GM10847 (cell line): ENCODE measurements around the gene GSK3B.

Source experiments
- POLR2A ChIP-seq: IDR thresholded peaks from 2 replicates; pipeline ENCODE4 v1.6.1; 2011; ENCODE audit not compliant: insufficient read length; ENCODE audit errors: extremely low read depth

Gene GSK3B

DNA sequence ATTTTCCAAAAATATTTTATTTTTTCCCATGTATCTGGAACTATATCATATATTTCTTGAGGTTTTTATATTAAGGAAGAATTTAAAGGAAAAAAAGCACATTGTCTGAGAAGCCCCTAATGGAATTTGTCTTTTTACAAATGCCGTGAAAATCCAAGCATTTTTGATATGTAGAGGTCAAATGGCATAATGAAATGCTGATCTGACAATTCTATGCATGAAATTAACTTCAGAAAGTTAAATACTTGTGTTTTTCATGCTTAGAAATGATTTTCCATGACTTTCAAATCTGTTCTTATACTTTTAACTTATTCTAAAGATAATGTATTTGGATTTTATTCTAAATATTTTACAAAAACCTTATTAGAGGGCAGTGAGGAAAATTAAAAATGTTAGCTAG lies 193.1 kb downstream of the GSK3B start:
- TF ChIP-seq POLR2A = no peak

DNA sequence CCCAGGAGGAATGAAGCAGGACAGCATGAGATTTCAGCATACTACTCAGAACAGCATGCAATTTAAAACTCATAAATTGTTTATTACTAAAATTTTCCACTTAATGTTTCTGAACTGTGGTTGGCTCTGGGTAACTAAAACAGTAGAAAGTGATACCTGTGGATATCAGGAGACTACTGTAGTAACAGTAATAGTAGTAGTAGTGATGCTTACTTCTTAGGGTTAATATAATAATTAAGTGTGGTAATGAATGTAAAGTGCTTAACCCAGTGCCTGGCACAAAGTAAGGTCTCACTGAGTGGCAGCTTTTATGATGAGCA lies 195.1 kb downstream of the GSK3B start:
- TF ChIP-seq POLR2A = no peak

DNA sequence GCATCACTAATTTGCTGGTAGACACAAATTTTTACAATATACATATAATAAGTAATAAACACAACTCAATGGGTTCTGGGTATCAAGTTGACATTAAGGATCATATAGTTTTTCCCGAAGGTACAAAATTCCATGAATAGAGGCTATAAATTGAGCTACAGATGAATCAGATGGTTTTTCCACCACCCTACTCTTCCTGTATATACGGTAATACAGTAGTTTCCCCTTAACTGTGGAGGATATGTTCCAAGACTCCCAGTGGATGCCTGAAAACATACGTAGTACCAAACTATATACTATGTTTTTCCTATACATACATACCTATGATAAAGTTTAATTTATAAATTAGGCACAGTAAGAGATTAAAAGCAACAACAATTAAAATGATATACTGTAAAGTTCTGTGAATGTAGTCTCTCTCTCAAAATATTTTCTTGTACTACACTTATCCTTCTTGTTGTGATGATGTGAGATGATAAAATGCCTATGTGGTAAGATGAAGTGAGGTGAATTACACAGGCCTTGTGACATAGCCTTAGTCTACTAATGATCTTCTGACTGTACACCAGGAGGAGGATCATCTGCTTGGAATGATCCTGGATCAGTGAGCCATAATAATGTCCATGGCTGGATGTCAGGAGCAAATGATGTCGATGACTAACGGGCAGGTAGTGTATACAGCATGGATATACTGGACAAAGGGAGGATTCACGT lies 195.6 kb downstream of the GSK3B start:
- TF ChIP-seq POLR2A = no peak

DNA sequence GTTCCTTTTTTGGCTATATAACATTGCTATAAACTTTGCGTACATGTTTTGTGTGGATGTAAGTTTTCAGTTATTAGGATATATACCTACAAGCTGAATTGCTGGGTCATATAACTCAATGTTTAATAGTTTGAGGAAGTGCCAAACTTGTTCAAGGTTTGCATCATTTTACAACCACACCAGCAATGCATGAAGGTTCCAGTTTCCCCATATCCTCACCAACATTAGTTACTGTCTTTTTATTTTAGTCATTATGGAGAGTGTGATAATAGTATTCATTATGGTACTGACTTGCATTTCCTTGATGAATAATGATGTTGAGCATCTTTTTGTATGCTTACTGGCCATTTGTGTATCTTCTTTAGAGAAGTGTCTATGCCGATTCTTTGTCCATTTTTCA lies 200.1 kb downstream of the GSK3B start:
- no peak for TF ChIP-seq POLR2A

DNA sequence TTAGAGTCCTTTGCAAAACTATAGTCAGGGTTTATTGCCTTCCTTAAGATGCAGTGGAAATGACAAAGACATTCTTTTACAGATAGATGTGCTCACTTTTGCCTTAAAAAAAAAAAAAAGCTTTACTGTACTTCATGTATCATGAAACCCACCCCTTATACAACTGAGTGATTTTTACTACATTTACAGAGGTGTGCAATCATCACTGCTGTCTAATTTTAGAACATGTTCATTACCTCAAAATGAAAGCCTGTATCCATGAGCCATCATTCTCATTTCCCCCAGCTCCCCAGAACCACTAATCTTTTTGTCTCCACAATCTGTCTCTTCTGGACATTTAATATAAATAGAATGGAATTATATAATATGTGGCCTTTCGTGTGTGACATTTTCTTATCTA lies 200.5 kb downstream of the GSK3B start:
- TF ChIP-seq POLR2A = no peak

DNA sequence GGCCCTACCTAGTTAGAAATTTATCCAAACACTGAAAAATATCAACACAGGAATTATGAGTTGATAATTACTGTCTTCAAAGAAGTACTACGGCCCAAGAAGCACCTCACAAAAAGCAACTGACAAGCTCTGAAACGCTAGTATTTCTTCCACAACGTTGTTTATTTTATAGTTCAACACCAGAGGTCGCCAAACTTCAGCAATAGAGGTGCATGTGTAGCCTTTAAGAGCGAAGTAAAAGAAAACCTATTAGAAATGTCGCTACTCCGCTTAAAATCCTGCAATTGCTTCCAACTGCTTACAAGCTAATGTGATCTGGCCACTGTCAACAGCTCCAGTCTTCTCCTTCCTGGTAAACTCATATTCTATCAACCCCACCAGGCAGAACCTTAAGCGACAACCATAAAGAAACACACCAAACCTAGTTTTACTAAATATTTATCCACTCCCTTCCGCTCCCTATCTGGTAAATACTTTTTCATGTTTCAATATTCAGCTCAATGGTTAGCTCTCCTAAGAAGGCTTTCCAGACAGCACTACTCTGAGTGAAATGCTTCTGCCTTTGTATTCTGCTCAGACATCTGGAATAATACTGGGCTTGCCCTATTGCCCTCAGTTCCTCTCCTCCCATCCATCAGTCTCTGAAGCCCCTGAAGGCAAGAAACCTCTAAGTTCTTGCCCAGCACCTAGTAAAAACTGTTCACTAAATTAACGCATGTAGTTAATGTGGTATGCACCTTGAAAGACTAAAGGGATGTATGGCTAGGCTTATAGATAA lies 202.1 kb downstream of the GSK3B start:
- no peak for TF ChIP-seq POLR2A

DNA sequence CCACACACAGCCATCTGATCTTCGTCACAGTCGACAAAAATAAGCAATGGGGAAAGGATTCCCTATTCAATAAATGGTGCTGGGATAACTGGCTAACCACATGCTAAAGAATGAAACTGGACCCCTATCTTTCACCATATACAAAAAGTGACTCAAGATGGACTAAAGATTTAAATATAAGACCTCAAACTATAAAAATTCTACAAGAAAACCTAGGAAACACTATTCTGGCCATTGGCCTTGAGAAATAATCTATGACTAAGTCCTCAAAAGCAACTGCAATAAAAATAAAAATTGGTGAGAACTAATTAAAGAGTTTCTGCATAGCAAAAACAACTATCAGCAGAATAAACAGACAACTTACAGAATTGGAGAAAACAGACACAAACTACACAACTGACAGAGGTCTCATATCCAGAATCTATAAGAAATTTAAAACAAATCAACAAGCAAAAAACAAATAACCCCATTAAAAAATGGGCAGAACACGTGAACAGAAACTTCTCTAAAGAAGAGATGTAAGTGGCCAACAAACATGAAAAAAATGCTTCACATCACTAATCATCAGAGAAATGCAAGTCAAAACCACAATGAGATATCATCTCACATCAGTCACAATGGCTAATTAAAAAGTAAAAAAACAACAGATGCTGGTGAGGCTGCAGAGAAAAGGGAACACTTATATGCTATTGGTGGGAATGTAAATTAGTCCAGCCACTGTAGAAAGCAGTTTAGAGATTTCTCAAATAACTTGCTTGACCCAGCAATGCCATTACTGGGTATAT lies 208.3 kb downstream of the GSK3B start:
- no peak for TF ChIP-seq POLR2A

DNA sequence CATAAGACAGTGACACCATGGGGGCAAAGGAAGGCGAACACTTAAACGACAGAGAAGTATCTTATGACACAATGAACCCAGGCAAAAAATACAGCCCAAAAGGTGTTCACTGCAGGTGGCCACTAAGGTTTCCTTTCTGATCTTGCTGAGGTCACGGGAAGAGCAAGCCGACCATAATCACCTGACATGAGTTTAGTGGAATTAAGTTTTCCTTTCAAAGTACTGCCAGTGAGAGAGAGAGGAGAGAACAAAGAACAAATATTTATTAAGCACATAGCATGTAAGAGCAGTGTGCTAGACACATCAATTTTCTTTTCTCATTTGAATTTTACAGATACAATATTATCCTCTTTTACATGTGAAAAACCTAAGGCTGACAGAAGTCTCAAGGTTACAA lies 210.1 kb downstream of the GSK3B start:
- no peak for TF ChIP-seq POLR2A

DNA sequence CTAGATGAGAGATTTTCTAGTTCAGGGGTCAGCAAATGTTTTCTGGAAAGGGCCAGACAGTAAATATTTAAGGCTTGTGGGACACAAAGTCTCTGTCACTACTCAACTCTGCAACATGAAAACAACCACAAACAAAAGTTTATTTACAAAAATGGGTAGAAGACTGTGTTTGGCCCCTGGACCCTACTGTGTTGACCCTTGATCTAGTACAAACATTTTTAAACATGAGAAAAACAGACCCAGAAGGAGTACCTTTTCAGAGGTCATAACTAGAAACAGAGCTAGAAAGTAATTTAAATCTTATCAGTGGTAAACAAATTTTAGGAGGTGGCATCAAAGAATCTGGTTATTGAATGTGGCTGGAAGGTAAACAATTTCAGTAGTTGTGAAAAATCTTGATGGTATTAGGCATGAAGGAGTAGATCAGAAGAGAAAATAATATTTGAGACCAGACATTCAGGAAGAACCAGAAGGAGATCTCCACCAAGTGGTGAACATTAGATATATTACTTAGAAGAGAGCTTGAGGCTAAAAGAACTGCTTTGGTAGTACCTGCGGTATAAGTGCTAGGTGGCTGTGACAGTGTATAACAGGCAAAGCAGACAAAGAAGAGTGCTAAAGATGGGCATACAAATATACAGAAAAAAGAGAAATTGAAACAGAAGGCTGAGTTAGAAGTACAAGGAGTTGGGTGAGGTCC lies 210.6 kb downstream of the GSK3B start:
- TF ChIP-seq POLR2A = no peak

DNA sequence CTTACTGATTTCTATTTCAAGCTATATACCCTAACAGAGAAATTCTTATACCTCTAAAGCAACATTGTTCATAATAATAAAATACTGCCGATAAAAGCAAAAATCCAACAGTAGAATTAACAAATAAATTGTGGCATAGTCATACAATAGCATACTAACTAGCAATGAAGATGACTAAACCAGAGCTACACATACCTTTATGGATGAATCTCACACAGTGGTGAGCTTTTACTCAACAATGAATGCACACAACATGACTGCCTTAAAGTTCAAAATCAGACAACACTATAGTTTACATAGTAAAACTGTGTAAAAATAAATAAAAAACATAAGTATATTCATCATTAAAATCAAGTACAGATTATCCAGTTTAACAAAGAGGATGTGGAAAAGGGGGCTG lies 213.3 kb downstream of the GSK3B start:
- TF ChIP-seq POLR2A = no peak

DNA sequence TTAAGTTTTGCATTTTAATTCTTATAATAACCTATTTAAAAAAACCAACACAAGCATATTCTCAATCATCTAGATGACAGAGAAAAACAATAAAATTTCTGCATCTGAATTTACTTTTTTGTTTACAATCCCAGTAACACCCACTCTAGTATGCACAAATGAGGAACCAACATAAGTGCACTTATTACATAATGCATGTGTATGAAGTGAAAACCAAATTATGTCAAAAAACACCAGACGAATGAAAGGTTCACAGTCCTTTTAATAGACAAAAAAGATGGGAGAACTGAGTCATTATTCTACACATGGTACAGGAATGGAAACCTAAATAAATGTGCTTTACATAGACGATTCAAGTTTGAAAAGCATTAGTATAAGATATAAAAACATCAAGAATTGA lies 220.6 kb downstream of the GSK3B start:
- no peak for TF ChIP-seq POLR2A

DNA sequence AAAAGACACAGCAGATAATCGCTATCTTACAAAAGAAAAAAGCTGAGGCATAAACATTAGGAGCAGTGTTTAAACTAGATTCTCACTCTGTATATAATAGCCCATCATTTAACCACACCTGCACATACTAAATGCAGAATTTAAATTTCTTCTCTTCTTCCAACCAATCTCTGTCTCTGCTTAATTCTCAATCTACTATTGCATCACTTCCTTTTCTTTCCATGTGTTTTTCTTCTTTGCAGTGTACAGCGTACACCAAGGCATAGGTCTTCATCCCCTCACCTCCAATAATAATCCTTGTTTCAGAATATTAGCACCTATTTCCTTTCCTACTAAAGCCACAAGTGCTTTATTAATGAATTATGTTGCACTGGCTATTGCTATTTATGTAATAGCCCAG lies 221.5 kb downstream of the GSK3B start:
- TF ChIP-seq POLR2A = no peak

DNA sequence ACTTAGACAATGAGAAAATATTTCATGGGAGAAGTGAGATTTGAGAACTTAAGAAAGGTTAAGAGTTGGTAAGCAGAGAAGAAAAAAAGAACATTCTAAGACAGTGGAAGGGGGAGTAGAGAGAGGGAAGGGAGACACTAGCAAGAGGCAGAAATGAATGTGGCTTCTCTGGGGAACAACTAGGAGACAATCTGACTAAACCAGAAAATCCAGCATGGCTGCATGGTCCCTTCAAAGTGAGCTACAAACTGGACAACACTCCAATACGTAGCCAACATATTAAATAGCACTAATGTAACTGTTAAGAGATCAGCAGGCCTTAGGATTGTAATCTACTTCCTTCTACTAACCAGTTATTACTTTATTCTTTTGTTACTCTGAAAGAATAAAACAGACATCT lies 222.7 kb downstream of the GSK3B start:
- TF ChIP-seq POLR2A = no peak

DNA sequence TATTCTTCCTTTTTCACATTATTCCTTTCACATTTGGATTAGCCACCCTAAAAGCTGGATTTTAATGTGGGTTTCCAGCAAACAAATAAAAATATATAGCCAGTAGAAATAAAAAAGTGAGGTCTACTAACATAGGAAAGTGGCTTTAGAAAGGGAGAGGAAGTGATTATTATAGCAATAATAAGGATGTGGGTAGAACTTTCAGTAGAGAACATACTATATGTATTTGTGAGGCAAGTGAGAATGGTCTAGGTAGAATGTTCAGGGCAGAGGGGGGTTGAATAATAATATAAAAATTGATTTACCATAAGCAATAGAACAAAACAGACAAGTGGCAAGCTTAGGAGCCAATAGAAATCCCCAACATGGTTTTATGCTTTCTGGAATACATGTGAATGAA lies 223.7 kb downstream of the GSK3B start:
- no peak for TF ChIP-seq POLR2A

DNA sequence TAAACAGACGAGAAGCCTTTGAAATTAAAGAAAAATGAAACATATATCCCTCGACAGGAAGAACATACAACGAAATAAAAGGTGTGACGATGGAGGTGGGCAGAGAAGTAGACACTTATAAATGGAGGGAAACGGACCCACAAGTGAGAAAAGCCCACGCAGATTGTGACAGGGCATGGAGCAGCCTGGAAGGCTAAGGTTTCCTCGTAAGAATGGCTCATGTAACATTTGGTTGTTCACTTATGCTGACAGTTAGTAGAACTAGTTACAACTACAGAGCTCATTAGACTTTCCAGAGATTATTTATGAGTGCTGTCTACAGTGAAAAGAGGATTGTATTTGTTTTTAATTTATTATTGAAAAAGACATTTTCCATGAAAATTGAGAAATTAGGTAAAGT lies 229.8 kb downstream of the GSK3B start:
- no peak for TF ChIP-seq POLR2A

DNA sequence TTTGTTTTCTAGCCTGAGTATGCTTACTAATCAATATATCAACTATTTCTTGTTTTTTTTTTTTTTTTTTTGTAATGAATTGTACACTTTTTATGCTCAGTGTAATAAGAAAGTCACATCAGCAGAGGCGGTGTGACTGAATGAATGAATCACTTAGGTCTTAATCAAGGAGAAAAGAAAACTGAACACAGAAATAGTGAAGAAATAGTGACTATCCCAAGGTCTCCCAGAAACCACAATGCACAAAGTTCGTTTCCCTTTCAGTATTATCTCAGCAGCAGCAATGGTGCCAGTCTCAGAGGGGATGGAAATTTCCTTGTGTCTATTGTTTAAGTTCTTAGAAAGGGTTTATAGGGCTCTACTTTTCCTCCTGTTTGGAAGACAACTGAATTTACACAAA lies 231.6 kb downstream of the GSK3B start:
- TF ChIP-seq POLR2A = no peak
